ENCODE results near the gene SLC4A1. TPM values are rescaled to one million over a fixed set of nuclear protein-coding genes. Genes with fewer than 3 reads are reported as not detected.

The SLC4A1 gene
- total RNA-seq, 4 donors from 2014 or later, result 0.21 TPM; not detected in 3

DNA sequence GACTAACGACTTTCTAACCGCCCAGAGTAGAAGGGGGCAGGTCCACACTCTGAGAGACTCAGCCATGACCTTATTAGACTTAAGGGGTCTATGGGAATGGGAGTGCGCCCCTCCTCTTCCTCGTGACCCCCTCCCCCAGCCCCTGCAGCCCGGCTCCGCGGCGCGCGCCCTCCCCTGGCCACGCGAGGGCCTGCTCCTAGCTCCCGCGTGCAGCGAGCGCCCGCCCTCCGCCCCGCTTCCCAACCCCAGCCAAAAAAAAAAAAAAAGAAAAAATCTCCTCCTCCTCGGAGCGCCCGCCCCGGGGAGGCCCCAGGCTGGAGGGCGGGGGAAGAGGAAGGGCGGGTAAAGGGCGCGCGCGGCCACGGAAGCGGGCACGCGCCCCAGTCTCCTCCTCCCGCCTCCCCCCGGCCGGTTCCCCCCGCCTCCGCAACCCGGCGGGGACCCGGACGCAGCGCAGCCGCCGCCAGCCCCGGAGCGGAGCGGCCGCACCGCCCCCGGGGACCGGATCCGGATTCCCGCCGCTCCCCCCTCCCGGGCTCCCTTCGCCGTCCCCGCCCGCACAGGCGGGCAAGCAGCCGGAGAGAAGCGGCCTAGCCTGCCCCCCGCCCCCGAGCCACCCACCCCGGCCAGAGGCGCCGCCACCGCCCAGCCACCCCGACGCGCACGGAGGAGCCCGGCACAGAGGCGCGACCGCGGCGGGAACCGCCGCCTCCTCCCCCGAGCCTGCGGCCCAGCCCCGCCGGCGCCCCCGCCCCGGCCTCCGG lies 49.4 kb downstream of the SLC4A1 start:
- H3K4me3 ChIP-seq, result peak overlapping the region; percentile 32 to 85 (median 76)
- peaks cover 4 to 50% (median 32%) of the 10 kb centered on the region in 4 donors for H3K4me1 ChIP-seq
- TF ChIP-seq EP300 (IDR thresholded peaks at IDR 0.05) (peak; percentile 21 to 47), POLR2A (IDR thresholded peaks at IDR 0.05) (peak in 1 of 2 donors; percentile 58)
- TF ChIP-seq, protein P1, sequence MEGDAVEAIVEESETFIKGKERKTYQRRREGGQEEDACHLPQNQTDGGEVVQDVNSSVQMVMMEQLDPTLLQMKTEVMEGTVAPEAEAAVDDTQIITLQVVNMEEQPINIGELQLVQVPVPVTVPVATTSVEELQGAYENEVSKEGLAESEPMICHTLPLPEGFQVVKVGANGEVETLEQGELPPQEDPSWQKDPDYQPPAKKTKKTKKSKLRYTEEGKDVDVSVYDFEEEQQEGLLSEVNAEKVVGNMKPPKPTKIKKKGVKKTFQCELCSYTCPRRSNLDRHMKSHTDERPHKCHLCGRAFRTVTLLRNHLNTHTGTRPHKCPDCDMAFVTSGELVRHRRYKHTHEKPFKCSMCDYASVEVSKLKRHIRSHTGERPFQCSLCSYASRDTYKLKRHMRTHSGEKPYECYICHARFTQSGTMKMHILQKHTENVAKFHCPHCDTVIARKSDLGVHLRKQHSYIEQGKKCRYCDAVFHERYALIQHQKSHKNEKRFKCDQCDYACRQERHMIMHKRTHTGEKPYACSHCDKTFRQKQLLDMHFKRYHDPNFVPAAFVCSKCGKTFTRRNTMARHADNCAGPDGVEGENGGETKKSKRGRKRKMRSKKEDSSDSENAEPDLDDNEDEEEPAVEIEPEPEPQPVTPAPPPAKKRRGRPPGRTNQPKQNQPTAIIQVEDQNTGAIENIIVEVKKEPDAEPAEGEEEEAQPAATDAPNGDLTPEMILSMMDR (IDR thresholded peaks at IDR 0.05), result peak; percentile 52 to 84 (median 66)
- H3K27me3 ChIP-seq, result no peaks in the 10 kb centered on the region
- no peaks in the 10 kb centered on the region for H3K9me3 ChIP-seq
- DNase-seq (ENCODE audit: low spot score in 2 of 2), result peak; percentile 72 to 74
- WGBS, 2 donors, result 1% methylated on average over 25 to 56 of the region's 89 CpGs
- H3K36me3 ChIP-seq, result peaks cover 0 to 32% (median 16%) of the 10 kb centered on the region in 3 donors
- H3K27ac ChIP-seq, result peak overlapping the region; percentile 95 to 99 (median 98)

DNA sequence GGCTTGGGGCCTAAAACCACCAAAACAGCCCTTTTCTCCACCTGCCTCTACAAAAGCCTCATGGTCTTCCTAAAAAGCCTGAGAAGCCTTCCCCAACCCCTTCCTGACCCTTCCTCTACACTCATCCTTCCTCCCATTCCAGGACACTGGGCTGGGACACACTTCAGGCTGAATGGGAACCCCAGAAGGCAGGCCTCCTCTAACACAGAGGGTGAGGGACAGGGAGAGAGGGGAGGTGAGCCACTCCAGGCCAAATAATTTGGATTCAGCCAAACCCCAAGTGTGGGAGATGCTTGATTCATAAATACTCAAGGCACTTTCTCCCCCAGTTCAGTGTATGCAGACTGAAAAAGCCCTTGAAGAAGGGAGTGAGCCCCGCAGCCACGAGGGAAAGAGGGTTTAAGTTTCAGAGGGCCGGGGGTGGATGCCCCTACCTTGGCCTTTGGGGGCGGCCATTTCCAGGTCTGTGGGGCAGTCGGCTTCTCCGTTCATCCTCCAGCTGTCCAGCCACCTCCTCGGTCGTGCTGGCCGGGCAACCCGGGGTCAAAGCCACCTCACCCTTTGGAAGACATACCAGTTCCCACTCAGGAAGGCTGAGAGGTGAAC lies 50.1 kb downstream of the SLC4A1 start:
- TF ChIP-seq POLR2A (IDR thresholded peaks at IDR 0.05) (no peak), EP300 (IDR thresholded peaks at IDR 0.05) (no peak)
- TF ChIP-seq, protein P1 (IDR thresholded peaks at IDR 0.05), result no peak
- Histone ChIP-seq H3K36me3 (peaks cover 0 to 38% (median 16%) of the 10 kb centered on the region in 3 donors), H3K4me3 (peak overlapping the region; percentile 32 to 85 (median 76)), H3K4me1 (peaks cover 4 to 50% (median 27%) of the 10 kb centered on the region in 4 donors), H3K27me3 (no peaks in the 10 kb centered on the region), H3K27ac (peak overlapping the region; percentile 95 to 99 (median 98)), H3K9me3 (no peaks in the 10 kb centered on the region)
- 3% methylated on average over 8 to 10 of the region's 10 CpGs for WGBS, 2 donors
- no peak for DNase-seq (ENCODE audit: low spot score in 2 of 2)

DNA sequence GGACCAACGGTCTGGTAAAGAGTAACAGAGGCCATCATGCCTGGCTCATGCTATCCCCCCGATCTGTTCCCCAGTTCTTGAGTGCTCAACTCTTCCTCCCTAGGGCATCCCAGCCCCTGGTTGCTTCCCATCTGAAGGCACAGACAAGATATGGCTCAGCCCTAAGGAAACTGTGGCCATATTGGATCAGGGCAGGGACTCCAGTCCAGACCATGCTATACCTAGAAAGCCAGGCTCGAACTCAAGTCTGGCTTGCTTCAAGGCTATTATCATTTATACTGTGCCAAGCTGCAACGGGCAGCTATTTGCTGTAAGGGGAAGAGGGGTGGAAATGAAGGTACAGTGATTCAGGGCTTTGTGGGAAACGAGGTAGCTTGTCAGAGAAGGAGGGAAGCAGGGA lies 51.2 kb downstream of the SLC4A1 start:
- WGBS, 2 donors, result 62 to 70% methylated on average over 5 of the region's 5 CpGs
- DNase-seq (ENCODE audit: low spot score in 2 of 2), result no peak
- peaks cover 0 to 49% (median 16%) of the 10 kb centered on the region in 3 donors for H3K36me3 ChIP-seq
- TF ChIP-seq, protein P1 (IDR thresholded peaks at IDR 0.05), result no peak
- TF ChIP-seq EP300 (IDR thresholded peaks at IDR 0.05) (no peak), POLR2A (IDR thresholded peaks at IDR 0.05) (no peak)
- H3K9me3 ChIP-seq, result no peaks in the 10 kb centered on the region
- H3K27ac ChIP-seq, result peak overlapping the region in 3 of 4 donors; percentile 5 to 99 (median 96)
- no peak overlapping the region for H3K4me3 ChIP-seq
- peaks cover 4 to 51% (median 21%) of the 10 kb centered on the region in 4 donors for H3K4me1 ChIP-seq
- no peaks in the 10 kb centered on the region for H3K27me3 ChIP-seq

DNA sequence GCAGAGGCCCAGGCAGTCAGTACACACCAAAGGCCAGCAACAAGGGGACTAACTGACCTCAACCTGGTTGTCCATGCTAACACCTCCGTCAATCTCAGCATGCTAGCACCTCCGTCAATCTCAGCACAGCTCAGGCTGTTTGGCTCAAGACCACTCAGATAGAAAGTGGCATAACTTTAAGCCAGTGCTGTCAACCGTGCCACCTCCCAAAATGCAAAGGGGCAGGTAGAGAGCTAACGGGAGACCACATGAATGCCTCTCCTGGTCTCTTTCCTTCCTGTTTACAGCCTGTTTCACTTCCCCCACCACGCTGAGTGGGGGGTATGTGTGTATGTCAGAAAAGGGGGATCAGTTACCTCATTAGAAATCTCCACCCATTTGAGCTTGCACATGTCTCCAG lies 51.8 kb downstream of the SLC4A1 start:
- TF ChIP-seq, protein P1 (IDR thresholded peaks at IDR 0.05), result no peak
- TF ChIP-seq POLR2A (IDR thresholded peaks at IDR 0.05) (no peak), EP300 (IDR thresholded peaks at IDR 0.05) (no peak)
- Histone ChIP-seq H3K36me3 (peaks cover 0 to 54% (median 20%) of the 10 kb centered on the region in 3 donors), H3K27me3 (no peaks in the 10 kb centered on the region), H3K27ac (peak overlapping the region in 2 of 4 donors; percentile 96 to 99), H3K9me3 (no peaks in the 10 kb centered on the region), H3K4me3 (no peak overlapping the region), H3K4me1 (peaks cover 4 to 57% (median 20%) of the 10 kb centered on the region in 4 donors)
- DNase-seq (ENCODE audit: low spot score in 2 of 2), result no peak
- WGBS, 2 donors, result 70 to 74% methylated on average over 5 of the region's 5 CpGs

DNA sequence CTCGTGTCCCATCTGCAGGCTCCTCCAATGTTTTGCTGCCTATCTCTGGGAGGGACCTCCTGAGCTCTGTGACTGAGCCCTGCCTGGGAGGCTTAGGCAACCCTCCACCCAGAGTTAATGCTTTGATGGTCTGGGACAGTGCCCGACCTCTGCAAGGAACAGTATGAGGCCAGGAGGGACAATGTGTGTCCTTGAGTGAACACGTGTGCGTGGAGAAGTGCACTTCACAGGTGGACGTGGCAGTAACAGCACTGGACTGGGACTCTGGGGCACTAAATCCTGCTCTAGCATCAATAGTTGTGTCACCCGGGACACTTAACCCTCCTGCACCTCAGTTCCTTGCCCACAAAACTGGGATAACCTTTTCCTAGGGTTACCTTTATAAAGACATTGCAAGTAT lies 53.0 kb downstream of the SLC4A1 start:
- no peak overlapping the region for H3K4me3 ChIP-seq
- peaks cover 0 to 64% (median 20%) of the 10 kb centered on the region in 3 donors for H3K36me3 ChIP-seq
- WGBS, 2 donors, result 84 to 92% methylated on average over 6 of the region's 6 CpGs
- no peak for TF ChIP-seq POLR2A (IDR thresholded peaks at IDR 0.05)
- TF ChIP-seq EP300 (IDR thresholded peaks at IDR 0.05), result no peak
- TF ChIP-seq, protein P1 (IDR thresholded peaks at IDR 0.05), result no peak
- no peak overlapping the region for H3K27ac ChIP-seq
- no peaks in the 10 kb centered on the region for H3K9me3 ChIP-seq
- H3K4me1 ChIP-seq, result peaks cover 4 to 69% (median 29%) of the 10 kb centered on the region in 4 donors
- no peak for DNase-seq (ENCODE audit: low spot score in 2 of 2)
- H3K27me3 ChIP-seq, result no peaks in the 10 kb centered on the region
